Stimulated activated CD8-positive, alpha-beta memory T cell treated with anti-CD3 and anti-CD28 coated beads, Interleukin-15, amount 100 ng/mL, for 1 hour (primary cell): ENCODE data around the gene GET3.

ENCODE experiments used
- DNase-seq: peaks from one replicate; pipeline ENCODE4 v3.0.0-alpha.2; 2020; ENCODE audit warnings: low read depth

The GET3 gene

DNA sequence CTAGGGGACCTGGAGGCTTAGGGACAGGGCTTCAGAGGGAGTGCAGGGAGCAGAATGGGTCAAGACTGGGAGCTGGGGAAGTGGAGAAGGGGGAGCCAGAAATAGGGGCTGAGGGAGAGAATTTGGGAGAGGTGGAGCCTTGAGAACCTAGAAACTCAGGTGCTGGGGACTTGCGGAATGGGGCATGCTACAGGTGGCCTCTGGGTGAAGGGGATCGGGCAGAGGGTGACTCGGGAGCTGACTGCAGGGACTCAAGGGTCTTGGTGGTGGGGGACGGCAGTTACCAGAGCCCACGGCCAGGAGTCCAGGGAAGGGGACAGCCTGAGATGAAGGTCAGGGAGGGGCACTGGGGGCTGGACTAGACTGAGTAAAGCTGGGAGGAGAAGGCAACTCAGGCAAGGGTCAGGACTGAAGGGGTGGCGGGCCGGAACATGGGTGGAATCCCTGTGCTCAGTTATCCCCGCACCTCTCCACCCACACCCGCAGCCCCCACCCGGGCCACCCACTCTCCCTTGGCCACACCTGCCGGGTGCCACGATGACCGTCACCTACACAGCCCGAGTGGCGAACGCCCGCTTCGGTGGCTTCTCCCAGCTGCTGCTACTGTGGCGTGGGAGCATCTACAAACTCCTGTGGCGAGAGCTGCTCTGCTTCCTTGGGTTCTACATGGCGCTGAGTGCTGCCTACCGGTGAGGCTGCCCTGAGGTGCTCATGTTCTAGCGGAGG lies 14.9 kb downstream of the GET3 start:
- no peak for DNase-seq

DNA sequence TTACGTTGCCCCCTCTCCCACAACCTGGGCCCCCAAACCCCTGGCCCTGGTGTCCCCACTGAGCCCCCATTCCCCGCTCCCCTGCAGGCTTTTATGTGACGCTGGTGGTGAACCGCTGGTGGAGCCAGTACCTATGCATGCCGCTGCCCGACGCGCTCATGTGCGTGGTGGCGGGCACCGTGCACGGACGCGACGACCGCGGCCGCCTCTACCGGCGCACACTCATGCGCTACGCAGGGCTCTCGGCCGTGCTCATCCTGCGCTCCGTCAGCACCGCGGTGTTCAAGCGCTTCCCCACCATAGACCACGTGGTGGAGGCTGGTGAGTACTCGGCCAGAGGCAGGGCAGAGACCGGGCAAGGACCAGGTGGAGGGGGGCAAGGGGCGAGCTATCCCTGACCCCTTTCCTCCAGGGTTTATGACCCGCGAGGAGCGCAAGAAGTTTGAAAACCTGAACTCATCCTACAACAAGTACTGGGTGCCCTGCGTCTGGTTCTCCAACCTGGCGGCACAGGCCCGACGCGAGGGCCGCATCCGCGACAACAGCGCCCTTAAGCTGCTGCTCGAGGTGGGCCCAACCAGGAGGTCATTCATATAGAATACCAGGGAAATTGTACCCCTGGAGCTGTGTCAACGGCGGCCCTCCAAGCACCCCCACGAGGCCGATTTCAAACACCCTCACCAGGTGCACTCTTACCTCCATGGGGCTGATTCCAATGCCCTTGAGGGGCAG lies 17.3 kb downstream of the GET3 start:
- no peak for DNase-seq

DNA sequence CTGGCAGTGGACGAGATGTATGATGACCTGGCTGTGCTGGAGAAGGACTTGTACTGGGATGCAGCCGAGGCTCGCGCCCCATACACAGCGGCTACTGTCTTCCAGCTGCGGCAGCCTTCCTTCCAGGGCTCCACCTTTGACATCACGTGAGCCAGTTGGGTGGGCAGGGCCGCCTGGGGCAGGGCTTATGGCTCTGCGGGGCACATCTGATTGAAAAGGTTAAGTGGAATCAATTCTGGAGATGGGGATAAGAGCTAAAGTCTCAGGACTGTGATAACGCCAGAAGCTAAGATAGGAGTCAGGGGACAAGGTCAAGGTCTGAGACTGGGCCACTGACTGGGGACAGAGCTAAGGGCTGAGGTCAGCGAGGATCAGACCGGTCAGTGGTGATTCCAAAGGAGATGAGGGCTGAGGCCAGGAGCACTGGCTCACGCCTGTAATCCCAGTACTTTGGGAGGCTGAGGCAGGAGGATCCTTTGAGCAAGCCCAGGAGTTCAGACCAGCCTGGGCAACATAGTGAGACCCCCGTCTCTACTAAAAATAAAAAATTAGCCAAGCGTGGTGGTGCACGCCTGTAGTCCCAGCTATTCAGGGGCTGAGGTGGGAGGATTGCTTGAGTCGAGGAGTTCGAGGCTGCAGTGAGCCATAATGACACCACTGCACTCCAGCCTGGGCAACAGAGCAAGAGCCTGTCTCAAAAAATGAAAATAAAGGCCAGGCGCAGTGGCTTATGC lies 19.0 kb downstream of the GET3 start:
- no peak for DNase-seq

DNA sequence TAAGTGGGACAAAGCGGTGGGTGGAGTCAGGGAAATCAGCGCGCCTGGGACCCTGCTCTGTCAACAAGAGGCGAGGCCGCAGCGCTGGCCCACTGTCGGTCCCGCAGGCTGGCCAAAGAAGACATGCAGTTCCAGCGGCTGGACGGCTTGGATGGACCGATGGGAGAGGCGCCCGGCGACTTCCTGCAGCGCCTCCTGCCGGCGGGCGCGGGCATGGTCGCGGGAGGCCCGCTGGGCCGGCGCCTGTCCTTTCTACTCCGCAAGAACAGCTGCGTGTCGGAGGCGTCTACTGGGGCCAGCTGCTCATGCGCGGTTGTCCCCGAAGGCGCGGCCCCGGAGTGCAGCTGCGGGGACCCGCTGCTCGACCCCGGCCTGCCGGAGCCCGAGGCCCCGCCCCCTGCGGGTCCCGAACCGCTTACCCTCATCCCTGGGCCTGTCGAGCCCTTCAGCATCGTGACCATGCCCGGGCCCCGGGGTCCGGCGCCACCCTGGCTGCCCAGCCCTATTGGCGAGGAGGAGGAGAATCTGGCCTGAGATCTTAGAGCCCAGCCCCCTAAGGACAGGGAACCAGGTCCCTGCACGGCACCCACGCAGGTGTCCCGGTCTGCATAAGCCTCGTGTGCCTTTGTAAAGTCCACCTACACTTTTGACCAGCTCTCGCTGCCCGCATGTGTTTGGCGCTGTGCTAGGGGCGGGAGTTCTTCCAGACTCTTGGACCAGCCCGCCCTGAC lies 20.4 kb downstream of the GET3 start:
- DNase-seq: peak; percentile 19

DNA sequence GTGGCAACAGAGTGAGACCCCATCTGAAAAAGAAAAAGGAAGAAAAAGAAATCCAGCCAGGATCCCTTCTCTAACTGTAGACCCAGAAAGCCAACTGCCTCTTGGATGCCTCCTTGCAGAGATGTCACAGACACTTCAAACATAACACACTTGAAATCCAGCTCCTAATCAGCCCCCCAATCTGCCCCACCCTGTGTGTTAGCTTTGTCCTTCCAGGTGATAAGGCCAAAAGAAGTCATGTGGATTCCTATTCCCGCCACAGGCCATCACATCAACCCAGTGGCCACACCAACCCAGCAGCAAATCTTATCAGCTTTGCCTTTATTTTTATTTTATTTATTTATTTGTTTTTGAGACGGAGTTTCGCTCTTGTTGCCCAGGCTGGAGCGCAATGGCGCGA lies 22.4 kb downstream of the GET3 start:
- no peak for DNase-seq

DNA sequence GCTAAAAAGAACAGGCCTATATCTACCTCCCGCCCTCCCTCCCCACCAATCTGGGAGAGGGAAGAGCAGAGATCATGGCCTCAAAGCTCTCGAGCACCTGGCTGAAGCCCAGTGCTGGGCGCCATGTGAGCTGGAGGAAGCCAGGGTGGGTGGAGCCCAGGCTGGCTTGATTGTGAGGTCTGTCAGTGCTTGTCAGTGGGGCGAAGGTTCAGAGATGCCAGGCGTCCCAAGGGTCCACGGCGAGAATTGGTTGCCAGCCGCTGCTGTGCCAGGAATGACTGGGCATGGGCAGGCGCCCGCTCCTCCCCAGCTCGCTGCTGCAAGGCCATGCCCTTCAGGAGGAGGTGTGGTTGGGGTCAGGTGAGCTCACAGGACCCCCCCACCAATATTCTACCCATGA lies 25.8 kb downstream of the GET3 start:
- DNase-seq: no peak

DNA sequence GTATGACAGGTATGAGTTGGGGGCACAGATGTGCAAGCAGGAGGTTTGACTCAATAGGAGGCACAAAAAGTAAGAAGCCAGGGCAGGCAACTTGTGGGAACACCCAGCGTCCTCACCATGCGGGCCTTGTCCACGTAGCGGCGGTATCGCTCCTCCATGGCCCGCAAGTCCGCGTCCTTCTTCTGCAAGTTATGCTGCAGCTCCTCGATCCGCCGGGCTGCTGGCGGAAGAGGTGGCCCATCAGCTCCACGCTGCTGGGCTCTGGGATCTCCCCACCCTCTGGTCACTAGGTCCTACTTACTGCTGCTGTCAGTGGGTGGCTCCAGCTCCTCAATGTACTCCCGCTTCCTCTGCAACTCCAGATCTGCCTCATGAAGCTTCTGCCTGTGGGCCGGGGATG lies 27.4 kb downstream of the GET3 start:
- DNase-seq: no peak

DNA sequence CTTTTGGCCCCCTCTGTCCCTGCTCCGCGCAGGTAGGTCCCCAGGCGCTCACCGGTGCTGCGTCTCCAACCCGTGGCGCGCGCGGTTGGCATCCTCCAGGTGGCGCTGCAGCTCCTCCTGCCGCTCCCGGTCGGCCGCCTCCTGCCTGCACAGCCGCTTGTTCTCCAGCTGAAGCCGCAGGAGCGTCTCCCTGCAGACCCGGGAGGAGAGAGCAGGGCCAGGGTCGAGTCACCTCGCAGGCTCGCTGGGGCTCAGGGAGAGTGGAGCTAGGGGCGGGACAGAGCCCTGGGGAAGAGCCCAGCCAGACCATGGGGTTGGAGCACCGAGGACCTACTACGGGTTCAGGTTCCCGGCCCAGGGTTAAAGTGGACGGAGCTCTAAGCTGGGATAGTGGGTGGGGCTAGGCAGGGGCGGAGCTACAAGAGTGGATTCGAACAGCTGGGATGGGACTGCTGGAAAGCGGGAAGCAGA lies 28.8 kb downstream of the GET3 start:
- peak; percentile 57 for DNase-seq

DNA sequence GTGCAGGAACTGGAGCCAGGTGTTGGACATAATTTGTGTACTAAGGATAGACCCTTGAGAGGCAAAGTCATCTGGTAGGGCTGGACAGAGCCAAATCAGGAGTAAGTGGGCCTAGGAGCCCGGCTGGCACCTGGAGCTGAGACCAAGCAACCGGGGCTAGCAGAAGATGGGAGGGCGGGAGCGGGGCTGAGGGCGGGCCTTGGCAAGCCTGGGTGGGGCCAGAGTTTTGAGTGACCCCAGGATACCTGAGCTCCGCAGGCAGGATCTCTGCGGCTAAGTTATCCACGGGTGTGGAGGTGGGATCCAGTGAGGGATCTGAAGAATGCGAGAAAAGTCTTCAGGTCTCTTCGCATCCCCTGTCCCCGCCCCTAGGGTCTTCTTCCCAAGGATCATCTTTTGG lies 29.9 kb downstream of the GET3 start:
- DNase-seq: no peak

DNA sequence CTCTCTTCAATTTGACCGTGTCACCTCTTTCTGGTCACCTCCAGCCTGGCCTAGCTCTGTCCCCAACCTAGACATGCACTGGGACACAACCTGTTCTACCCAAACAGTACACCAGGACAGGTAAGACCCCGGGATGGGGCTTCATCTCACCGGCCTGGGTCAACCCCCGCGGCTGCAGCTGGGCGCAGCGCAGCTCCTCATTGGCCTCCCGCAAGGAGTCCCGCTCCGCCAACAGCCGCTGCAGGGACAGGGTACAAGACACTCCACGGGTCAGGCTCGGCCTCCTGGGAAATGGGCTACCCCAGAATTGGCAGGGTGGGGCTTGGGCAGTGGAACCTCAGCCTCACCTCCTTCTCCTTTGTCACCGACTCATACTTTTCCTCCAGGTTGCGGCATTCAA lies 30.4 kb downstream of the GET3 start:
- no peak for DNase-seq

DNA sequence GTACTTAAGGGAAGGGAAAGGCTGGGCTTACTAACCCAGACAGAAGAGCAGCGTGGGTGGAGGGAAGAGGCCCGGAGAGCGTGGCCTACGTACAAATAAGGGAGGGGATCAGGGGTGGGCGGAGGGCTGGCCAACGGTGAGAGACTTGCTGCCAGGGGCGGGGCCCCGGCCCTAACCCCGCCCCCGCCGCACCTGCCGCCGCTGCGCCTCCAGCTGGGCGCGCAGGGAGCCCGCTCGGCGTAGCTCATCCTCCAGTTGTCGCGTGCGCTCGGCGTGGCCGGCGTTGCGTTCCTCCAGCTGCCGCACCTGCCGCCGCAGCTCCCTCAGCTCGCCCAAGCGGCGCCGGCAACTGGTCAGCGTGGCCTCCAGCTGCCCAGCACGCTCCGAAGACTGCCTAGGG lies 32.4 kb downstream of the GET3 start:
- DNase-seq: no peak

DNA sequence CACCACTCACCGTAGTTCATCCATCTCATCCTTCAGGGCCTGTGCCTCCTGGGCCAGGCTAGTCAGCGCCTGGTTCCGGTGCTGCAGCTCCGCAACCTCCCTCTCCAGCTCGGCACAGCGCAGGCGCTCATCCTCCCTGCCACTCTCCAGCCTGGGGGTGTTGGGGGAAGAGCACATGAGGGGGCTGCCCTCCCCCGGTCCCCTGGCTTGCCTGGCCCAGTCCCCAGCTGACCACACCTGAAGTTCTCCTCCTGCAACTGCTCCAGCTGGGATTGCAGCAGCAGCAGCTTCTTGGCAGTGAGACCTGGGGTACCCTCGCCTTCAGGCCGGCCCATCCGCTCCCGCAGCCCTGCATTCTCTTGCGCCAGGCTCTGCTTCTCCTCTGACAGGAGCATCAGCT lies 33.6 kb downstream of the GET3 start:
- no peak for DNase-seq

DNA sequence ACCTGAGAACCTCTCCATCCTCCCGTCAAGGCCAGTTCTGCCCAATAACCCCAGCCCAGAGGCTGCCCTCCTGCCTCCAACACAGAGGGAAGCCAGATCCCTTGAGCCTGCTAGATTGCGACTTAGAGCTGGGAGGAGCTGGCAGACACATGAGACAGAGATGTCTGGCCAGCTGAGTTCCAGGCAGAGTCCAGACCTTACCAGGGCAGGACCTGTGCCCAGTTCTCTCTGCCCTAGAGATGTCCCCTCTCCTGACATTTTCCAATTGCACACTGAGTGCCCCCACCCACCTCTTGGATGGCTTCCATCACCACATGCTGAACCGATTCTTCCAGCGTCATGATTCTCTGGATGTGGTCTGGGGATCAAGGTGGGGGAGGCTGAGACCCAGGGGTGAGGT lies 35.0 kb downstream of the GET3 start:
- no peak for DNase-seq

DNA sequence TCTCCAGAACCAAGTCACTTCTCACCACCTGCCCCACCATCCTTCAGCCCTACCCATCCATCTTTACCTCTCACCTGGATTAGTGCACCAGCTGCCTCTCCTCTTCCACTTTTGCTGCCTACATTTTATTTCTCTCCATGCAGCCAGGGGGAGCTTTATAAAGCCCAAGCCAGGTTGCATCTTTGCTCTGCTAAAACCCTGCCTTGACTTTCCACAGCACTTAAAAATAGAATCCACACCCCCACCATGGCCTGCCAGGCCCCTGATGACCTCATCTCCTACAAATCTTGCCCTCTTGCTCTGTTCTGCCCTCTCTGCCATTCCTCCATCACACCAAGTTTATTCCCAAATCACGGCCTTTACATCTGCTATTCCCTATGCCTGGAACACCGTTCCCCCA lies 36.3 kb downstream of the GET3 start:
- no peak for DNase-seq

DNA sequence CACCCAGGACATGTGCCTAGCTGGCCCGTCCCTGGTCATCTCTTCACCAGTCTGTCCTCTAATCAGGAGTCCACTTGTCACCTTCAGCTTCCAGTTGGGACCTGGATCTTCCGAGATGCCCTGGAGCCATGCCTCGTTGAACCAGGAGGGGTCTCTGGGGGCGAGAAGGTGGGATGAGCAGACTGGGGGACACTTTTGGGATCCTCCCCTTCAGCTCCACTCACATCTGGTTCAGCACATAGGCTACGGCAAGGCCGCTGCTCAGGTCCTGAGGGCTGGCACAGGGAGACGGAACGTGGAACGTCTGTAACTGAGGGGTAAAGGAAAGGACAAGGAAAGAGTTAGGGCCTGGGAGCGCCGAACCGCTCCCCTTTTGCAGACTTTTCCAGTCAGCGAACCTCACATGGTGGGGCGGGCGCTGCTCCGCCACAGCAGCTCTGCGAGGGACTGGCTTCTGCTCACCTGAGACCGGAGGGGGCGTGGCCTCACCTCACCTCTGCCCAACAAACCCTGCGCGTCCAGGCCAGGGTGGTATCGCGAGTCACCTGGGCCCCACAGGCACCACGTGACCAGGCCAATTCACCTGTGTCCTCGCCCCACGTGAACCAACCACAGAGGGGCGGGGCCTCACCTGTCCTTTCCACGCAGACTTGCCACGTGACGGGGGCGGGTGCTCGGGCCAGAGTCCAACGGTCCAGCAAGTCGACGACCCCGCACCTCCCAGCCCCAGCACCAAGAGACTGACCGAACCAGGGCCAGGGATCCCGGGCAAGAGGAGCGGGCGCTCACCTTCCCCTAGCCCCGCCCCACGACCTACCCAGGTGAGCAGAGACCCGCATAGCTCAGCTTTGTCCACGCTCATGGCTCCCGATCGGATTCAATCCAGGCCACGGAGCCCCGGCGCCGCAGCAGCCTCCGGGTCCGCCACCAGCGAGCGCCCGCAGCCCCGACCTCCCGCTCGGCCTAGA lies 37.6 kb downstream of the GET3 start, which contains the start of gene HOOK2:
HOOK2 (minus strand) TSS at position 965 of the 968 bp plus-strand sequence; CDS start at position 862, 103 bp downstream.
- DNase-seq: no peak

DNA sequence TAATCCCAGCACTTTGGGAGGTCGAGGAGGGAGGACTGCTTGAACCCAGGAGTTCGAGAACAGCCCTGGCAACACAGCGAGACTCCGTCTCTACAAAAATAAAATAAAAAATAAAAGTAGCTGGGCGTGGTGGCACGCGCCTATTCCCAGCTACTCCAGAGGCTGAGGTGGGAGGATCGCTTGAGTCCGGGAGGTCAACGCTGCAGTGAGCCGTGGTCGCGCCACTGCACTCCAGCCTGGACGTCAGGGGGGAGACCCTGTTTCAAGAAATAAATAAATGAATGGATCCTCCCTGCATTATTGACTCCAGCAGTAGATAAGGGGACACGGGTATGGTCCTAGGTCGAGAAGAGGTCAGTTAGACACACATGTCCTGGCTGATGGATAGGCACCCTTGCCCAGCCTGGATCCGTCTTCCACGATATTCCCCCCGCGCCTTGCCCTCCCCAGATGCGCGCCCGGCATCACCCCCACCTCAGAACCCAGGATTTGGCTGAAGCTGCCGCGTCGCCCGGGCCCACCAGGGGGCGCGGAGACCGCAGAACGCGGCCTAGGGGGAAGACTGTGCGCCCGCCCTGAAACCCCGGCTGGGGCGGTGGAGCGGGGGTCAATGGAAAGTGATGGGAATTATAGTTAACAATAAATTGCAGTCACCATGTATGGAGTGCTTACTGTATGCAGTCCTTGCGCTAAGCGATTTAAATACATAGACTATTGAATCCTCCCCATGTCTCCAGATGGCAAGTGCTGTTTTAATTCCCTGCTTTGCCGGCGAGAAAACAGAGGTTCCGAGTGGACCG lies 40.1 kb downstream of the GET3 start:
- DNase-seq: peak; percentile 60

DNA sequence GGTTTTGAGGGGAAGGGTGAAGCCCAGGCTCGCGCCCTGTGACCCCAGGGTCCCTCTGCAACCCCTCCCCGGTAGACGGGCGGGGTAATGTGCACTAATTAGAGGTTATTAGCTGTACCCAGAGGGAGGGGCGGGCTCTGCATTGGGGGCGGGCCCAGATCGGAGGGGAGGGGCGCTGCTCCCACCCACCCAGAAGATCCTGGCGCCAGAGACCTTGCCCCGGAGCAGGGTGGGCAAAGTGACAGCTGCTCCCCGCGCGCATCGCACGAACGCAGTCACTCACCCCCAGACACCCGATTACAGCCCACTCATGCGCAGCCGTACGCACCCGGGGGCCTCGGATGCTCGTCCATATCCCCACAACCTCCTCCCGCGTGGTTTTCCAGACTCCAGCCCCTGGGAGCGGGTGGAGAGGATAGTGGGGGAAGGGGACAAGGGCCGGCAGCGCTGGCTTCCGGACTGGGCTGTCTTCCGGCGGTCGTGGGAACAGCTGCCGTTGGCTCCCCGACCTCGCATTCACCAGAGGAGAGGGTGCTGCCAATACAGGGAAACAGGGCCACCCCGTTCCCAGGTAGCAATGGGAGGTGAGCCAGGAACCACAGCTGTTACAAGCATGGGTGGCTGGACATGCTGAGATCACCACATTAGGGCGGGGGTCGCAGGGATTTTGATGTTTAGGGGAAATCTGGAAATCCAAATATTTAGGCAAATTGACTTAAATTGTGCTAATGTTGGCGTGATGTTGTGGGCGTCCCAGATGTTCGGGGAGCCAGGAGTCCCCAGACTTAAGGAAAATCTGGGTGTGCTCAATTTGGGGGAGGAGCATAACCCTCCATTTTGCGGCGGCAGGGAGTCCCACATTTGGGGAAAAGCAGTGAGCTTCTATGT lies 41.0 kb downstream of the GET3 start:
- DNase-seq: no peak

DNA sequence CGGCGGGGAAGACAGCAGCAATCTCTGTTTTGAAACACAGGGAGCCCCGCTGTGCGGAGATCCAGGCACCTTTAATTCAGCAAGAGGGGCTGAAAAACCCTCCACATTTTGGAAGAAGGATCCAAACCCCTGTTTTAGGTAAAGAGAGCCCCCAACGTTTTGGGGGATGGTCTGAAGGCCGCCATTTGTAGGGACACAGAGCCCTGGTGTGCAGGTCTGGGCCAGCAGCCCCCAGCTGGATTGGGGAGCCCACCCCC lies 41.5 kb downstream of the GET3 start:
- DNase-seq: no peak
